ENCODE results near the gene FYB1. TPM values are rescaled to one million over a fixed set of nuclear protein-coding genes. Genes with fewer than 3 reads are reported as not detected.

FYB1 gene
- total RNA-seq, 1 experiment from 2014 or later = 0.42 TPM

DNA sequence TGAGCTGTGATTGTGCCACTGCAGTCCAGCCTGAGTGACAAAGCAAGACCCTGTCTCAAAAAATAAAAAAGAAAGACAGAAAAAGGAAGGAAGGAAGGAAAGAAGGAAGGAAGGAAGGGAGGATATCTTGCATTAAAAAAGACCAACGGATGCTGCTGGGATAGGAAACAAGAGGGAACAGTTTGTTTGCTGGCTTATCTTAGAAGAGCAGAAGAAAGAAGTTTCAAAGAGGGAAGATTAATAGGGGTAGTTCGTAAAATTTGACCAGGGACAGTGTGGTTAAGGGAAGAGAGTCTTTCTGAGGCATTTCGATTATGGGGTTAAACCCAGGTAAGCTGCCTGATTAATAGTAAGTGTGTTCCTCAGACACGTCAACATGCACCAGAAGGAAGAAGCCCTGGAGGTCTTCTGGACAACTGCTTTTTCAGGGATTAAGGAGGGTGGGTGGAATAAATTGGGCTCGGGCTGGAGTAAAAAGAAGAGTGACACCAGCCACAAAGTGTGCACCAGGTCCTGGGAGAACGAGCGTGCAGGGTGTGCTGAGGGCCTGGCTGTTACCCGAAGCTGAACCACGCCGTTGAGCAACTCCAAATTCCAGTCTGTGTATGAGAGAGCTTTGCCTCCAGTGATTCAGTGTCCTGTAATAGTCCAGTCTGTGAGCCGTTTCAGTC lies 24.8 kb downstream of the FYB1 start:
- no TSS peak for BruUV-seq (replicated peaks)
- no peaks in the 10 kb centered on the region for H3K9me2 ChIP-seq (ENCODE audit: insufficient read depth)
- intact Hi-C loops (cut with micrococcal nuclease) = no loop called here
- no peaks in the 10 kb centered on the region for H3K79me2 ChIP-seq (ENCODE audit: insufficient read depth, low read length)
- no peaks in the 10 kb centered on the region for H3K36me3 ChIP-seq (ENCODE audit: control insufficient read depth in 1 of 2, insufficient read depth in 2 of 2, low read length in 2 of 2)
- H2AFZ ChIP-seq (ENCODE audit: low read depth, low read length, poor library complexity, severe bottlenecking) = no peak overlapping the region
- RAD21 ChIA-PET (ENCODE audit: low non-redundant PET in 1 of 2, low total read pairs in 2 of 2, uncharacterized antibody in 2 of 2, unreplicated experiment in 2 of 2) = no interaction called here
- POLR2A ChIA-PET = no interaction called here
- no peak overlapping the region for H3K9ac ChIP-seq (ENCODE audit: low read length)
- DNase-seq (ENCODE audit: low read depth, low spot score) = no peak
- H3K4me3 ChIP-seq (replicated peaks in 1 of 2; ENCODE audit: low read depth in 1 of 2, low read length in 2 of 2) = no peak overlapping the region
- CTCF ChIA-PET = no interaction called here
- no peak overlapping the region for H3K4me2 ChIP-seq (ENCODE audit: low read length)
- no peak overlapping the region for H3K27ac ChIP-seq (ENCODE audit: low read depth, low read length)
- H3K4me1 ChIP-seq (ENCODE audit: control insufficient read depth in 1 of 2, insufficient read depth in 2 of 2, low read length in 2 of 2) = peaks cover 16 to 25% of the 10 kb centered on the region in 2 experiments; a peak in 3 of 4 replicates
- H4K20me1 ChIP-seq (ENCODE audit: insufficient read depth) = no peaks in the 10 kb centered on the region
- ATAC-seq = no peak
- TF ChIP-seq POLR2A (IDR thresholded peaks at IDR 0.05; ENCODE audit: borderline replicate concordance, extremely low read depth, insufficient read depth, insufficient read length) (no peak), SRF (IDR thresholded peaks at IDR 0.05; ENCODE audit: low read depth) (no peak), REST (IDR thresholded peaks at IDR 0.05; ENCODE audit: low read depth) (no peak), JUND (IDR thresholded peaks at IDR 0.05) (no peak)
- TF ChIP-seq, protein P1, sequence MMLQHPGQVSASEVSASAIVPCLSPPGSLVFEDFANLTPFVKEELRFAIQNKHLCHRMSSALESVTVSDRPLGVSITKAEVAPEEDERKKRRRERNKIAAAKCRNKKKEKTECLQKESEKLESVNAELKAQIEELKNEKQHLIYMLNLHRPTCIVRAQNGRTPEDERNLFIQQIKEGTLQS (IDR thresholded peaks at IDR 0.05) = no peak
- TF ChIP-seq, protein P2, sequence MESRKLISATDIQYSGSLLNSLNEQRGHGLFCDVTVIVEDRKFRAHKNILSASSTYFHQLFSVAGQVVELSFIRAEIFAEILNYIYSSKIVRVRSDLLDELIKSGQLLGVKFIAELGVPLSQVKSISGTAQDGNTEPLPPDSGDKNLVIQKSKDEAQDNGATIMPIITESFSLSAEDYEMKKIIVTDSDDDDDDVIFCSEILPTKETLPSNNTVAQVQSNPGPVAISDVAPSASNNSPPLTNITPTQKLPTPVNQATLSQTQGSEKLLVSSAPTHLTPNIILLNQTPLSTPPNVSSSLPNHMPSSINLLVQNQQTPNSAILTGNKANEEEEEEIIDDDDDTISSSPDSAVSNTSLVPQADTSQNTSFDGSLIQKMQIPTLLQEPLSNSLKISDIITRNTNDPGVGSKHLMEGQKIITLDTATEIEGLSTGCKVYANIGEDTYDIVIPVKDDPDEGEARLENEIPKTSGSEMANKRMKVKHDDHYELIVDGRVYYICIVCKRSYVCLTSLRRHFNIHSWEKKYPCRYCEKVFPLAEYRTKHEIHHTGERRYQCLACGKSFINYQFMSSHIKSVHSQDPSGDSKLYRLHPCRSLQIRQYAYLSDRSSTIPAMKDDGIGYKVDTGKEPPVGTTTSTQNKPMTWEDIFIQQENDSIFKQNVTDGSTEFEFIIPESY (IDR thresholded peaks at IDR 0.05; ENCODE audit: extremely low read depth, insufficient replicate concordance, low read length) = no peak
- H3K27me3 ChIP-seq (ENCODE audit: insufficient read depth, low read length) = no peaks in the 10 kb centered on the region
- no peaks in the 10 kb centered on the region for H3K9me3 ChIP-seq (ENCODE audit: control insufficient read depth in 1 of 2, insufficient read depth in 1 of 2, low read depth in 1 of 2, low read length in 2 of 2)

All from HCT116 (cell line).